HepG2 (cell line): ENCODE measurements around the gene PRDX6.

Experiments used
- AHR ChIP-seq: IDR thresholded peaks from 2 replicates; pipeline ENCODE4 v1.6.1; 2018; ENCODE audit warnings: missing genetic modification reagents, missing compliant biosample characterization
- CTCF ChIP-seq: sonication (generic); formaldehyde crosslinking; IDR thresholded peaks from 2 replicates; pipeline ENCODE4 v1.5.0; 2020; ENCODE audit warnings: mild to moderate bottlenecking, missing genetic modification reagents, moderate library complexity
- FOXJ3 ChIP-seq: sonication (generic); formaldehyde crosslinking; IDR thresholded peaks from 2 replicates; pipeline ENCODE4 v1.4.0; 2020; ENCODE audit warnings: missing genetic modification reagents, mild to moderate bottlenecking, borderline replicate concordance
- RNF2 ChIP-seq: fragments of 450-650 bp; conservative IDR thresholded peaks from 2 replicates; pipeline ENCODE4 v1.6.1; 2016; ENCODE audit warnings: low read depth
- TF ChIP-seq, protein P1 (sequence below): sonication (generic); formaldehyde crosslinking; conservative IDR thresholded peaks from 2 replicates; pipeline ENCODE4 v1.5.0; 2020; ENCODE audit warnings: missing genetic modification reagents

DNA sequence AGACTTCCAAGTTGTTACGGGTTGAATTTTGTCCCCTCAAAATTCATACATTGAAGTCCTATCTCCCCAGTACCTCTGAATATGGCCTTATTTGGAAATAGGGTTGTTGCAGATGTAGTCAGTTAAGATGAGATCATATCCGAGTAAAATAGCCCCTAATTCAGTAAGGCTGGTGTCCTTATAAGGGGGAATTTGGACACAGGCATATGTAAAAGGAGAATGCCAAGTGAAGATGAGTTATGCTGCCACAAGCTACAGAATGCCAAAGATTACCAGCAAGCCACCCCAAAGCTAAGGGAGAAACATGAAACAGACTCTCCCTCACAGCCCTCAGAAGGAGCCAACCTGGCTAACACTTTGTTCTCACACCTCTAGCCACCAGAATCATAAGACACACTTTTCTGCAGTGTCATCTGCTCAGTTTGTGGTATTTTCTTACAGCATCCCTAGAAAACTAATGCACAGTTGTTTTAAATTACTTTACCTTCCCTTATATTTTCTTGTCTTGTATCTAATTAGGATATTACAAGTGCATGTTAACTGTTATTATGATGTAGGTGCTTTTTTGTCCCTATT, 43.3 kb upstream of the PRDX6 start:
- no peak for TF ChIP-seq RNF2
- no peak for TF ChIP-seq CTCF (CRISPR knock-in tag)
- TF ChIP-seq AHR (CRISPR knock-in tag) = no peak
- TF ChIP-seq, protein P1, sequence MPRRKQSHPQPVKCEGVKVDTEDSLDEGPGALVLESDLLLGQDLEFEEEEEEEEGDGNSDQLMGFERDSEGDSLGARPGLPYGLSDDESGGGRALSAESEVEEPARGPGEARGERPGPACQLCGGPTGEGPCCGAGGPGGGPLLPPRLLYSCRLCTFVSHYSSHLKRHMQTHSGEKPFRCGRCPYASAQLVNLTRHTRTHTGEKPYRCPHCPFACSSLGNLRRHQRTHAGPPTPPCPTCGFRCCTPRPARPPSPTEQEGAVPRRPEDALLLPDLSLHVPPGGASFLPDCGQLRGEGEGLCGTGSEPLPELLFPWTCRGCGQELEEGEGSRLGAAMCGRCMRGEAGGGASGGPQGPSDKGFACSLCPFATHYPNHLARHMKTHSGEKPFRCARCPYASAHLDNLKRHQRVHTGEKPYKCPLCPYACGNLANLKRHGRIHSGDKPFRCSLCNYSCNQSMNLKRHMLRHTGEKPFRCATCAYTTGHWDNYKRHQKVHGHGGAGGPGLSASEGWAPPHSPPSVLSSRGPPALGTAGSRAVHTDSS (CRISPR knock-in tag) = no peak
- TF ChIP-seq FOXJ3 (CRISPR knock-in tag) = no peak
